Right atrium auricular region (tissue), 2 donors: ENCODE results near the gene NCKAP5. TPM values are rescaled to one million over a fixed set of nuclear protein-coding genes. Genes with fewer than 3 reads are reported as not detected.

Source experiments
- DNase-seq: peaks from one replicate; pipeline ENCODE4 v3.0.0-alpha.2; 2019; ENCODE audit warnings: low spot score
- H3K27ac ChIP-seq, 2 donors: fragments of 200-600 bp; sonication (generic); 1 replicate in 1 of 2; 2 replicates in 1 of 2; pipeline ENCODE4 v1.5.1; 2016 to 2019
- H3K27me3 ChIP-seq, 2 donors: fragments of 200-600 bp; sonication (generic); one replicate each; pipeline versions ENCODE4 v1.5.1 to v1.6.0; 2017 to 2019
- H3K36me3 ChIP-seq: fragments of 200-600 bp; sonication (generic); one replicate; pipeline ENCODE4 v1.5.1; 2016
- H3K4me1 ChIP-seq, 2 donors: fragments of 200-600 bp; sonication (generic); one replicate each; pipeline versions ENCODE4 v1.5.1 to v1.6.0; 2017 to 2019
- H3K4me3 ChIP-seq, 2 donors: fragments of 200-600 bp; sonication (generic); 1 replicate in 1 of 2; 2 replicates in 1 of 2; pipeline ENCODE4 v1.5.1; 2017 to 2019; ENCODE audit warnings: mild to moderate bottlenecking in 1 of 2, moderate library complexity in 1 of 2
- H3K9me3 ChIP-seq, 2 donors: fragments of 200-600 bp; sonication (generic); one replicate each; pipeline ENCODE4 v1.5.1; 2019
- CTCF ChIP-seq, 2 donors: fragments of 200-600 bp; sonication (generic); IDR thresholded peaks; one replicate each; pipeline ENCODE4 v1.5.1; 2019; ENCODE audit warnings: antibody characterized with exemption in 2 of 2
- total RNA-seq, 2 donors: library from RNA; depleted of rRNA; stranded (reverse); fragments of >200 nt; gene quantifications; one replicate each; pipeline ENCODE4 v1.1.0, GENCODE V29; 2016

Gene NCKAP5
- total RNA-seq, 2 donors from 2014 or later, result 3.6 to 5.4 TPM

- H3K9me3 ChIP-seq, result no peaks in the 10 kb centered on the region
- no peaks in the 10 kb centered on the region for H3K4me1 ChIP-seq
- TF ChIP-seq CTCF (IDR thresholded peaks at IDR 0.05), result no peak
- no peak for DNase-seq
- H3K36me3 ChIP-seq, result no peaks in the 10 kb centered on the region
- H3K27me3 ChIP-seq, result no peaks in the 10 kb centered on the region
- no peak overlapping the region for H3K4me3 ChIP-seq
- H3K27ac ChIP-seq, result no peak overlapping the region
Observed at GRCh38 chr2:132825601-132826000, 742.7 kb downstream of the NCKAP5 start.

GRCh38 chr2:132824716-132825115 is 743.5 kb downstream of the NCKAP5 start:
- no peak overlapping the region for H3K27ac ChIP-seq
- no peaks in the 10 kb centered on the region for H3K27me3 ChIP-seq
- H3K36me3 ChIP-seq, result no peaks in the 10 kb centered on the region
- no peak for DNase-seq
- H3K4me1 ChIP-seq, result no peaks in the 10 kb centered on the region
- TF ChIP-seq CTCF (IDR thresholded peaks at IDR 0.05), result no peak
- H3K4me3 ChIP-seq, result no peak overlapping the region
- no peaks in the 10 kb centered on the region for H3K9me3 ChIP-seq

GRCh38 chr2:132816234-132816633 is 752.0 kb downstream of the NCKAP5 start:
- no peak overlapping the region for H3K4me3 ChIP-seq
- no peak for DNase-seq
- no peak overlapping the region for H3K27ac ChIP-seq
- no peaks in the 10 kb centered on the region for H3K4me1 ChIP-seq
- no peak for TF ChIP-seq CTCF (IDR thresholded peaks at IDR 0.05)
- no peaks in the 10 kb centered on the region for H3K9me3 ChIP-seq
- H3K36me3 ChIP-seq, result no peaks in the 10 kb centered on the region
- no peaks in the 10 kb centered on the region for H3K27me3 ChIP-seq

GRCh38 chr2:132815516-132815915 is 752.7 kb downstream of the NCKAP5 start:
- no peaks in the 10 kb centered on the region for H3K9me3 ChIP-seq
- H3K4me1 ChIP-seq, result no peaks in the 10 kb centered on the region
- no peak for DNase-seq
- no peaks in the 10 kb centered on the region for H3K27me3 ChIP-seq
- no peak for TF ChIP-seq CTCF (IDR thresholded peaks at IDR 0.05)
- H3K36me3 ChIP-seq, result no peaks in the 10 kb centered on the region
- no peak overlapping the region for H3K4me3 ChIP-seq
- H3K27ac ChIP-seq, result no peak overlapping the region

GRCh38 chr2:132814651-132815050 is 753.6 kb downstream of the NCKAP5 start:
- DNase-seq, result no peak
- TF ChIP-seq CTCF (IDR thresholded peaks at IDR 0.05), result no peak
- Histone ChIP-seq H3K27ac (no peak overlapping the region), H3K4me3 (no peak overlapping the region), H3K9me3 (no peaks in the 10 kb centered on the region), H3K4me1 (no peaks in the 10 kb centered on the region), H3K36me3 (no peaks in the 10 kb centered on the region), H3K27me3 (no peaks in the 10 kb centered on the region)

- Histone ChIP-seq H3K4me3 (no peak overlapping the region), H3K27me3 (no peaks in the 10 kb centered on the region), H3K36me3 (no peaks in the 10 kb centered on the region), H3K4me1 (no peaks in the 10 kb centered on the region), H3K9me3 (no peaks in the 10 kb centered on the region), H3K27ac (no peak overlapping the region)
- TF ChIP-seq CTCF (IDR thresholded peaks at IDR 0.05), result no peak
- no peak for DNase-seq
Observed at GRCh38 chr2:132813422-132813821, 754.8 kb downstream of the NCKAP5 start.
